ENCODE data around the gene WBP1. TPM values are rescaled to one million over a fixed set of nuclear protein-coding genes. Genes with fewer than 3 reads are reported as not detected.
"Not testable (repeated sequence)": the region's sequence is repeated elsewhere in the genome, so short reads cannot be mapped to it uniquely, and the experiment has no call there.

Gene WBP1
- total and polyA plus RNA-seq, 5 experiments from 2014 or later = 32.4 to 122 (median 38.3) TPM

GRCh38 chr2:74430502-74430901 lies 27.7 kb upstream of the WBP1 start:
- DNase-seq (no peak), ATAC-seq (no peak)
- Mint-ChIP-seq H3K4me1 (no peaks in the 10 kb centered on the region), H3K9me3 (no peaks in the 10 kb centered on the region), H3K27me3 (no peaks in the 10 kb centered on the region), H3K36me3 (peaks cover 0 to 7% (median 2%) of the 10 kb centered on the region in 3 donors), H3K4me3 (no peak overlapping the region), H3K27ac (no peak overlapping the region)
- POLR2A ChIA-PET = no interaction called here

- H3K9me3 Mint-ChIP-seq = no peaks in the 10 kb centered on the region
- no peak overlapping the region for H3K4me3 Mint-ChIP-seq
- H3K4me1 Mint-ChIP-seq = peaks cover 2 to 22% (median 8%) of the 10 kb centered on the region in 4 donors
- H3K27me3 Mint-ChIP-seq = peaks cover 6 to 32% (median 15%) of the 10 kb centered on the region in 5 donors
- POLR2A ChIA-PET = no interaction called here
- no peak overlapping the region for H3K27ac Mint-ChIP-seq
- DNase-seq (no peak), ATAC-seq (no peak)
- H3K36me3 Mint-ChIP-seq = no peaks in the 10 kb centered on the region
Measured at GRCh38 chr2:74436111-74436805, 22.0 kb upstream of the WBP1 start.

- ATAC-seq (no peak), DNase-seq (peak in 1 of 10 donors; percentile 45)
- H3K27me3 Mint-ChIP-seq = peaks cover 6 to 36% (median 15%) of the 10 kb centered on the region in 5 donors
- H3K9me3 Mint-ChIP-seq = no peaks in the 10 kb centered on the region
- no peak overlapping the region for H3K4me3 Mint-ChIP-seq
- peaks cover 2 to 22% (median 9%) of the 10 kb centered on the region in 4 donors for H3K4me1 Mint-ChIP-seq
- H3K36me3 Mint-ChIP-seq = no peaks in the 10 kb centered on the region
- POLR2A ChIA-PET = no interaction called here
- H3K27ac Mint-ChIP-seq = peak overlapping the region in 2 of 10 donors; percentile 5 to 14
Measured at GRCh38 chr2:74436848-74437695, 21.2 kb upstream of the WBP1 start.

GRCh38 chr2:74438248-74438647 lies 20.0 kb upstream of the WBP1 start:
- DNase-seq (peak in 1 of 10 donors; percentile 9), ATAC-seq (no peak)
- peaks cover 14 to 44% (median 20%) of the 10 kb centered on the region in 5 donors for H3K27me3 Mint-ChIP-seq
- H3K4me3 Mint-ChIP-seq = no peak overlapping the region
- POLR2A ChIA-PET = no interaction called here
- peak overlapping the region in 2 of 10 donors; percentile 27 to 75 for H3K27ac Mint-ChIP-seq
- peaks cover 2 to 25% (median 13%) of the 10 kb centered on the region in 4 donors for H3K4me1 Mint-ChIP-seq
- H3K36me3 Mint-ChIP-seq = no peaks in the 10 kb centered on the region
- H3K9me3 Mint-ChIP-seq = no peaks in the 10 kb centered on the region

- no peak for ATAC-seq
- no peaks in the 10 kb centered on the region for H3K36me3 Mint-ChIP-seq
- peaks cover 16 to 51% (median 20%) of the 10 kb centered on the region in 5 donors for H3K27me3 Mint-ChIP-seq
- DNase-seq = peak in 1 of 10 donors; percentile 48
- POLR2A ChIA-PET = interaction anchor here (0.8 kb wide), 1 partner anchor 42 kb away, joined by 3 read pairs; no protein-coding TSS in a partner anchor
- peak overlapping the region in 1 of 10 donors; percentile 30 for H3K4me3 Mint-ChIP-seq
- H3K4me1 Mint-ChIP-seq = peaks cover 2 to 25% (median 13%) of the 10 kb centered on the region in 4 donors
- H3K9me3 Mint-ChIP-seq = no peaks in the 10 kb centered on the region
- no peak overlapping the region for H3K27ac Mint-ChIP-seq
Measured at GRCh38 chr2:74439373-74439772, 18.9 kb upstream of the WBP1 start.

- Mint-ChIP-seq H3K4me3 (peak overlapping the region in 9 of 10 donors; percentile 48 to 84 (median 65)), H3K27me3 (peaks cover 20 to 56% (median 21%) of the 10 kb centered on the region in 5 donors), H3K4me1 (peaks cover 2 to 25% (median 13%) of the 10 kb centered on the region in 4 donors), H3K9me3 (no peaks in the 10 kb centered on the region), H3K27ac (peak overlapping the region in 4 of 10 donors; percentile 29 to 48 (median 45)), H3K36me3 (no peaks in the 10 kb centered on the region)
- DNase-seq (peak in 1 of 10 donors; percentile 54), ATAC-seq (no peak)
- POLR2A ChIA-PET = interaction anchor here (0.8 to 0.9 kb wide), 2 partner anchors 18 to 42 kb away, joined by 3 to 4 read pairs; partner anchors contain the start of gene WBP1
Measured at GRCh38 chr2:74439803-74440377, 18.3 kb upstream of the WBP1 start.

- H3K9me3 Mint-ChIP-seq = no peaks in the 10 kb centered on the region
- H3K36me3 Mint-ChIP-seq = no peaks in the 10 kb centered on the region
- ATAC-seq = peak; percentile 79
- H3K4me1 Mint-ChIP-seq = peaks cover 2 to 25% (median 13%) of the 10 kb centered on the region in 4 donors
- H3K27me3 Mint-ChIP-seq = peaks cover 22 to 56% (median 24%) of the 10 kb centered on the region in 5 donors
- DNase-seq = peak in 5 of 10 donors; percentile 39 to 68 (median 41)
- POLR2A ChIA-PET = interaction anchor here (0.8 to 0.9 kb wide), 2 partner anchors 18 to 41 kb away, joined by 3 to 4 read pairs; partner anchors contain the start of gene WBP1
- H3K27ac Mint-ChIP-seq = peak overlapping the region in 4 of 10 donors; percentile 44 to 52 (median 47)
- H3K4me3 Mint-ChIP-seq = peak overlapping the region; percentile 48 to 84 (median 68)
Measured at GRCh38 chr2:74440378-74441169, 17.7 kb upstream of the WBP1 start.

- H3K4me3 Mint-ChIP-seq = peak overlapping the region in 9 of 10 donors; percentile 19 to 84 (median 61)
- peaks cover 22 to 56% (median 24%) of the 10 kb centered on the region in 5 donors for H3K27me3 Mint-ChIP-seq
- ATAC-seq = no peak
- POLR2A ChIA-PET = no interaction called here
- peaks cover 2 to 25% (median 13%) of the 10 kb centered on the region in 4 donors for H3K4me1 Mint-ChIP-seq
- H3K9me3 Mint-ChIP-seq = no peaks in the 10 kb centered on the region
- DNase-seq = no peak
- H3K27ac Mint-ChIP-seq = peak overlapping the region in 1 of 10 donors; percentile 52
- no peaks in the 10 kb centered on the region for H3K36me3 Mint-ChIP-seq
Measured at GRCh38 chr2:74441170-74441689, 17.0 kb upstream of the WBP1 start.

- POLR2A ChIA-PET = interaction anchor here (1.4 kb wide), 1 partner anchor 16 kb away, joined by 5 read pairs; the partner anchor contains the start of gene WBP1
- Mint-ChIP-seq H3K27me3 (peaks cover 22 to 56% (median 24%) of the 10 kb centered on the region in 5 donors), H3K4me3 (peak within 1 kb of the TSS; percentile 64 to 84 (median 80)), H3K36me3 (no peaks in the 10 kb centered on the region), H3K27ac (peak within 1 kb of the TSS in 3 of 10 donors; percentile 37 to 53 (median 52)), H3K9me3 (no peaks in the 10 kb centered on the region), H3K4me1 (peaks cover 2 to 24% (median 13%) of the 10 kb centered on the region in 4 donors)
- DNase-seq (peak in 3 of 10 donors; percentile 10 to 63 (median 31)), ATAC-seq (peak; percentile 55 to 56)
Measured at GRCh38 chr2:74441690-74442482, 16.4 kb upstream of the WBP1 start, which contains the start of gene RTKN. TSS of gene RTKN (minus strand) at chr2:74441937. CDS start at chr2:74441816, 121 bp downstream.

- Mint-ChIP-seq H3K27me3 (peaks cover 22 to 56% (median 29%) of the 10 kb centered on the region in 5 donors), H3K4me3 (peak overlapping the region; percentile 64 to 84 (median 80)), H3K4me1 (peaks cover 2 to 23% (median 13%) of the 10 kb centered on the region in 4 donors), H3K27ac (peak overlapping the region in 1 of 10 donors; percentile 53)
- H3K36me3 Mint-ChIP-seq, H3K9me3 Mint-ChIP-seq, ATAC-seq: not testable (repeated sequence)
- DNase-seq = peak in 1 of 10 donors; percentile 51
- POLR2A ChIA-PET = interaction anchor here (1.4 kb wide), 1 partner anchor 15 kb away, joined by 5 read pairs; the partner anchor contains the start of gene WBP1
Measured at GRCh38 chr2:74442483-74443297, 15.5 kb upstream of the WBP1 start.

Data from naive thymus-derived CD8-positive, alpha-beta T cell (primary cell).